HG03342 (cell line): ENCODE measurements around the gene CTDP1.

Source experiments
- ATAC-seq: cut with Tn5 transposase; IDR thresholded peaks from one replicate; pipeline ENCODE4 v1.9.1; 2021; ENCODE audit warnings: mild to moderate bottlenecking, moderate library complexity; ENCODE audit not compliant: unreplicated experiment

The CTDP1 gene, protein sequence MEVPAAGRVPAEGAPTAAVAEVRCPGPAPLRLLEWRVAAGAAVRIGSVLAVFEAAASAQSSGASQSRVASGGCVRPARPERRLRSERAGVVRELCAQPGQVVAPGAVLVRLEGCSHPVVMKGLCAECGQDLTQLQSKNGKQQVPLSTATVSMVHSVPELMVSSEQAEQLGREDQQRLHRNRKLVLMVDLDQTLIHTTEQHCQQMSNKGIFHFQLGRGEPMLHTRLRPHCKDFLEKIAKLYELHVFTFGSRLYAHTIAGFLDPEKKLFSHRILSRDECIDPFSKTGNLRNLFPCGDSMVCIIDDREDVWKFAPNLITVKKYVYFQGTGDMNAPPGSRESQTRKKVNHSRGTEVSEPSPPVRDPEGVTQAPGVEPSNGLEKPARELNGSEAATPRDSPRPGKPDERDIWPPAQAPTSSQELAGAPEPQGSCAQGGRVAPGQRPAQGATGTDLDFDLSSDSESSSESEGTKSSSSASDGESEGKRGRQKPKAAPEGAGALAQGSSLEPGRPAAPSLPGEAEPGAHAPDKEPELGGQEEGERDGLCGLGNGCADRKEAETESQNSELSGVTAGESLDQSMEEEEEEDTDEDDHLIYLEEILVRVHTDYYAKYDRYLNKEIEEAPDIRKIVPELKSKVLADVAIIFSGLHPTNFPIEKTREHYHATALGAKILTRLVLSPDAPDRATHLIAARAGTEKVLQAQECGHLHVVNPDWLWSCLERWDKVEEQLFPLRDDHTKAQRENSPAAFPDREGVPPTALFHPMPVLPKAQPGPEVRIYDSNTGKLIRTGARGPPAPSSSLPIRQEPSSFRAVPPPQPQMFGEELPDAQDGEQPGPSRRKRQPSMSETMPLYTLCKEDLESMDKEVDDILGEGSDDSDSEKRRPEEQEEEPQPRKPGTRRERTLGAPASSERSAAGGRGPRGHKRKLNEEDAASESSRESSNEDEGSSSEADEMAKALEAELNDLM

DNA sequence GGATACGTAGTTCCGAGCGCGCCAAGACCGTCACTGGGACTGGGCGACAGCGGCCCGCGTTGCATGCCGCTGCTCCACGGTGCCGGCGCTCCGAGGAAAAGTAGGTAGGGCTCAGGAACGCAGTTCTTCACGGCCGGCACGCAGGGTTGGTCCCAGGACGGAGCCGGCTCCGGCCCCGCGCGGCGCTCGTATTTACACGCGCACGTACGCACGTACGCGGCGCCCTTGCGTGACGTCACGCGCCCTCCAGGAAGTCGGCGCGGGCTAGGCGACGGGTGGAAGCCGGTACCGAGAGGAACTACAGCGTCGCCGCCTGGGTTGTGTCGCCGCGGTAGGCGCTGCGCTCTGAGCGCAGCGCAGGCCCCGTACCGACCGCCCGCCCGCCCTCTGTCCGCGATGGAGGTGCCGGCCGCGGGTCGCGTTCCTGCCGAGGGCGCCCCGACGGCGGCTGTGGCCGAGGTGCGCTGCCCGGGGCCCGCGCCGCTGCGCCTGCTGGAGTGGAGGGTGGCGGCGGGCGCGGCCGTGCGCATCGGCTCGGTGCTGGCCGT lies at the start of gene CTDP1:
CTDP1 (plus strand) TSS at position 252 of the 548 bp plus-strand sequence; CDS start at position 397, 145 bp downstream.
- peak; percentile 66 for ATAC-seq

DNA sequence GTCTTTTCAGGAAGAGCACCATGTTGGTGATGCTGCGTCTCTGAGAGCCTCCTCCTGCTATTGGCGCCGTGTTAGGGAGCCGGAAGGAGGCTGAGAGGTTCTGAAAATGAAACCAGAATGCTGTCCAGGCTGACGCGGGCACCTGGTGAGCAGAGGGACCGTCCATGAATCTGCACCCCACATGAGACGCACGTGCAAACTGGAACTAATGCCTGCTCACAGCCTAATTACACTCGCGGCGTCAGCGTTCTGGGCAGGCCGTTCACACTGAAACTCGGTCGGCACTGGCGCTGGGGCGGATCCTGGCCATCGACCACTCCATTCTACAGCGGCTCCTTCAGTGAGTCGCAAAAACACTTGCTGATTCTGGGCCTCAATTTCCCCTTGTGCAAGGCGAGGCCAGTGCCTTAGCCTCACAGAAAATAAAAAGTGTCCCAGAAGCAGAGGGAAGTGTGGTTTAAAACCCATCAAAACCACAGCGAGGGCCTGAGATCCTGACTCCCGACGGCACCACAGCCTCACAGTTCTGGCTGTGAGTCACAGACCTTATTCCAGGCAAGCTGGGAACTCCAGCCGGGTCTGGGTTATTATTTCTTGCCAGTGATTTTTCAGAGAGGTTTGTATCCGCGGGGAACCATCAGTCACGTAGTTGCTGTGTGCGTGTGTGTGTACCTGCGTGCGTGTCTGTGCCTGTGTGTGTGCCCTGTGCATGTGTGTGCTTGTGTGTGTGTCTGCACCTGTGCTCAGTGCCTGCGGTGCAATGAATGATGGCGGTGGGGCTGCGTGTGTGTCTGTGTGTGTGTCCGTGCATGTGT lies 49.1 kb upstream of the CTDP1 start:
- no peak for ATAC-seq

DNA sequence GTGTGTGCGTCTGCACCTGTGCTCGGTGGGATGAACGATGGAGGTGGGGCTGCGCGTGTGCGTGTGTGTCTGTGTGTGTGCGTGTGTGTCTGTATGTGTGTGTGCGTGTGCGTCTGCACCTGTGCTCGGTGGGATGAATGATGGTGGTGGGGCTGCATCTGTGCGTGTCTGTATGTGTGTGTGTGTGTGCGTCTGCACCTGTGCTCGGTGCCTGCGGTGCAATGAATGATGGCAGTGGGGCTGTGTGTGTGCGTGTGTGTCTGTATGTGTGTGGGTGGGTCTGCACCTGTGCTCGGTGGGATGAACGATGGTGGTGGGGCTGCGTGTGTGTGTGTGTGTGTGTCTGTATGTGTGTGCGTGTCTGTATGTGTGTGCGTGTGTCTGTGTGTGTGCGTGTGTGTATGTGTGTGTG lies 48.5 kb upstream of the CTDP1 start:
- ATAC-seq: no peak

DNA sequence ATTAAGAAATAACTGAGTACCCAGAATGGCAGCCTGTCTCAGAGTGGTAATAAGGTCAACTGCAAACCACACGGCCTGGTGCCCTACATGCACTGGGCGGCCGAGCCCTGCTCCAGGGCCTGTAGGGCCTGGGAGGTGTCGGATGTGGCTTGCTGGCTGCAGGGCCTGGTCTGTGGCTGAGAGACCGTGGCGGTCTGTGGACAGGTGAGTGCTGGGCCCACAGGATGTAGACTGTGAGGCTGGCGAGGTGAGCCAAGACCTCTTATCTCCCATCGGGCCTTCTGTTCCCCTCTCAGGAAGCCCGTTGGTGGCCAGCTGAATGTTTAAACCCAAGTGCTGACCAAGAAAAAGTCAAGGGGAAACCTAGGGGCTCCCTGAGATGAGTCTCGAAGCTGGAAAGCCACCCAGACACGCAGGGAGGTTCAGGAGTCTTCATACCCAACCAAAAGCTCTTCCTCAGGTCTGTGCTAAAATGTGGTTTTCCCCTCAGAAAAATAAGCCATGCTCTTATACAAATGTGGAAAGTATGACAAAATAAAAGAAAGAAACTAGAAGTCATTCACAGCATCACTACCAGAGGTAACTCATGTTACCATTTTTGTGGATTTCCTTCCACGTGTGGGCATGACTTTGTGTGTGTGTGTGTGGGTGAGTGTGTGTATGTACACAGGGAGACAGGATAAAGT lies 47.7 kb upstream of the CTDP1 start:
- ATAC-seq: no peak

DNA sequence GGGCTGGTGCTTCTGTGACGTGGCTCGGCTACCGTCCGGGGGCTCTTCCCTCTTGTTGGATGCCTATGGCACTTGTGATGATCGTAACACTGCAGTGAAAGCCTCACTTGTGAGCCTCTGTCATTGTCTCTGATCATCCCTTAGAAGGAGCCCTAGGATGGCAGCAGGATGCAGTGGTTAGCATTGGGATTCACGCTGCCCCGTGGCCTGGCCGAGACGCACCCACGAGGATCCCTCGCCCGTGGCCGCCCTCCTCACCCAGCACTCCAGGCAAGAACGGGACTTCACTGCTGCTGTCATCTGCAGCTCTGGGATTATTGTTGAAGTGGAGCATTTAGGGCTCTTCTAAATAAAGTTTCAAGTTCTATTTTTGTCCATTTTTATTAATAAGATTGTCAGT lies 46.8 kb upstream of the CTDP1 start:
- no peak for ATAC-seq

DNA sequence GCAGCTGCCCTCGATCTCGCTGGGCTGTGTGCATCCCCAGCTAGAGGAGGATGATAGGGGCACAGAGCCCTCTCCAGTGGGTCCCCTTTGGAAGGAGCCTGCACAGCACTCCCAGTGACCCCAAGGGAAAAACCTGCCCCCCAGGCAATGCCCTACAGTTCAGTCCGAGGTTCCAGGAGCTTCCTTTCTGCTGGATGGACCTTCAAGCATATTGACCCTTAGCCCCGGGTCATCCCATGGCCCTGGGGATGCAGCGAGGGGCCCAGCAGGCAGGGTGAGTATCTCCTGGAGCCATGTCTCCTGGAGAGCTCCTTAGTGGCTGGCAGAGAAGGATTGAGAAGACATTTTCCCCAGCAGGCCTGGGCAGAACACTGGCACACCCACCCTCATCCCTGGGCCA lies 45.4 kb upstream of the CTDP1 start:
- ATAC-seq: no peak

DNA sequence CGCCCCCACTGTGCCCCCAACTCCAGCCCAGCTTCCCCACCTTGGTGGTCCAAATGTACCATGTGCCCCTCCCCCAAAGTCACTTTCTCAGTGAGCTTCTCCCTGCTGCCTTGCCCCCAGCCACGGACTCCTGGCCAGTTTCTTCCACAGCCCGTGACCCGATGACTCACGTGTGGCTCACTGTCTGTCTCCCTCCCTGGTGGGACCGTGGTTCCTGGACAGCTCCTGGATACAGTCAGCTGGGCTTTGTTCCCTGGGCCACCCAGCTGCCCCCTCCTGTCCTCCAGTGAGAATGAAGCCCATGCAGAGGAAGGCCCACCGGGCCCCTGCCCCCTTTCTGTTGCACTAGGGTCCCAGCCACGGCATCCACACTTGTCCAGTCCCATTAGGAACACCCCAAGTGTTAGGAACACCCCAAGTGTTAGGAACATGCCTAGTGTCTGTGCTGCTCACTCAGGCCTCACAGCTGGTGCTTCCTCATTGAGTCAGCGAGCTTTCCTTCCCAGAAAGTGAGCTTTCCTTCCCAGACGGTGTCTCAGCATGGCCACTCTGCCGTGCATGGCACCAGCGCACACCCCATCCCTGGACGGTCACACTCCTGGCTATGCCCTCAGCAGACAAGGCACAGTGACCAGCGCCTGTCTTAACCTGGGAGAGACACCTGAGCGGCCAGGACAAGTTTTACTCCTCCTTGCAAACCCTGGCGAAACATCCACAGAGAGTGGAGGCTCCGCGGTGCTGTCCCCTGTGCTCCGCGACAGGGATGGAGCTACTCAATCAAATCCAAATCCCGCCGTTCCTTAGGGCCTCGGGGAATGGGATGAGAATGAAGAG lies 44.8 kb upstream of the CTDP1 start:
- ATAC-seq: no peak

DNA sequence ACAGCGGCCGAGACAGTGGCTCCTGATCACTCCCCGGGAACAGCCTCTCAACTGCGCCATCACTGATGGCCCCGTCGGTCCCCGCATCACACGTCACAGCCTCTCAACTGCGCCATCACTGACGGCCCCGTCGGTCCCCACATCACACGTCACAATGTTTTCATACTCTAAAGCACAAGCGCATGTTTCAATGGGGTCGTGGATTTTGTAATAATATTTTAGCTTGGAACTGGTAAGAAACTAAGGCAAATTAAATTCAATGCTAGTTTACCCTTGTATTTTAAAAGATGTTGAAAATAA lies 44.2 kb upstream of the CTDP1 start:
- no peak for ATAC-seq

DNA sequence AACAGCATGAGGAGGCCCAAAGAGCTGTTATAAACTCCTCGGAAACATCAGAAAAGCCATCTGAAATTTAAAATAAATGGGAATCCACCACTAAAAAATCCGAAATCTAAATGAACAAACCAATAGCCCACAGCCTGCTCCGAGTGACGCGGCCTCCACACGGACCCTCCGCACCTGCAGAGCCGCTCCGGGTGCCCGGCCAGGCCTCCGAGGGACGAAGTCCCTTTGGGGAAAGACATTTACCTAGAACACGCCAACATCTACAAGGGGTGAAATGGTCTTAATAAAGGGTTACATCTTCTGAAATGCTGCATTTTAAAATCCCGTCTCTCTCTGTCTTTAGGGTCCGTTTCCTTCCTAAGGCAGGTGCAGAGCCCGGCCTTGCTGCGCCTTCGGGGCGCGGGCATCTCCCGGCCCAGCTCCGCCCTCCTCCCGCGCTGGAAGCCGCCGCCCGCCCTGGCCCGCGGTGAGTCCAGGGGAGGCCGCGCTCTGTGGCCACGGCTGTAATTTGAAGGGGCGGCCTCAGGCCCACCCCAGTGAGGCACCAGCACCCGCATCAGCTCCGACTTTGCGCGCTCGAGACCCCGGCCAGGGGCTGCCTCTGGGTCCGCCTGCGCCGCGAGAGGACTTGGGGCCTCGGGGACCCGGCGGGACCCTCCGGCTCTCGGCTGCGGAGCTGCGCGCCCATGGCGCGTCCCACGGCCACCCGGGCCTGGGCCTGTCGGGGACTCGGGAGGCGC lies 42.3 kb upstream of the CTDP1 start:
- no peak for ATAC-seq

DNA sequence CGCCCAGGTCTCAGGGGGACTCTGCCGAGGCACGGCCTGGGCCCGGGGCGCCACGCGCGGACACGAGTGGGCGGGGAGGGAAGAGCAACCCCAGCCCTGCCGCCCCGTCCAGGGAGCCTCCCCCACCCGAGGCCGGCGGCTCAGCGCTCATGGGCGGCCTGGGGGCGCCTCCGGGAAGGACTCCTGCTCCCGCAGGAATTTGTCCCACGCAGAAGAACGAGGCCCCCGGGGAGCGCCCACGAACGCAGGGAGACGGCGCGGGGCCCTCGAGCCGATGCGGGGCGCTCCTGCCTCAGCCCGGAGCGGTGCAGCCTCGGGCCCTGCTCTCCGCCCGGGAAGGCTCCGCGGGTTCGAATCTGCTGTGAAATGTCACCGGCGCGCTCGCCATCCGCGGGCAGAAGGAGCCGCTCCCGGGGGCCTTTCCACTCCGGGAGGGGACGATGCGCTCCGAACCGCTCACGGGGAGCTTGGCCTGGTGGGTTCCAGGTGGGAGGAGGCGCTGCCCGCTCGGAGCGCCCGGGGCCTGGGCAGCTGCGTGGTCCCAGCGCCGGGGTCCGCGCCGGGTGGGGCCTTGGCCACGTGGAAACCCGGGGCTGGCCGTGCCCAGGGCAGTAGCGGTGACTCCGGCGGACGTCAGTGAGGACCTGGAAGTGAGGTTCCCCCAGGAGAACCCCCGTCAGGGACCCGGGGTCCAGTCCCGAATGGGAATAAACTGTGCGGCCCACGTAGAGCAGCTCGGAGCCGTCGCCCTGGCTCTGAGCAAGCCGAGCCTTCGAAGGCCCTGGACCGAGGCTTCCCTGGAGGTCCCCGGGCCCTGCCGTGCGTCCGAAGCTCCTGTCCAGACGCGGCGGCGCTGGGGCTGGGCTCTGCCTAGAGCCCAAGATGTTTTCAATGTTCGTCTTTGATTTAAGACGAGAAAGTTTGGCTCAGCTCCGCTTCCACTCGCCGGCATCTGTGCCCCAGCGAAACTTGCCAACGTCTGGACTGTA lies 41.4 kb upstream of the CTDP1 start:
- no peak for ATAC-seq

DNA sequence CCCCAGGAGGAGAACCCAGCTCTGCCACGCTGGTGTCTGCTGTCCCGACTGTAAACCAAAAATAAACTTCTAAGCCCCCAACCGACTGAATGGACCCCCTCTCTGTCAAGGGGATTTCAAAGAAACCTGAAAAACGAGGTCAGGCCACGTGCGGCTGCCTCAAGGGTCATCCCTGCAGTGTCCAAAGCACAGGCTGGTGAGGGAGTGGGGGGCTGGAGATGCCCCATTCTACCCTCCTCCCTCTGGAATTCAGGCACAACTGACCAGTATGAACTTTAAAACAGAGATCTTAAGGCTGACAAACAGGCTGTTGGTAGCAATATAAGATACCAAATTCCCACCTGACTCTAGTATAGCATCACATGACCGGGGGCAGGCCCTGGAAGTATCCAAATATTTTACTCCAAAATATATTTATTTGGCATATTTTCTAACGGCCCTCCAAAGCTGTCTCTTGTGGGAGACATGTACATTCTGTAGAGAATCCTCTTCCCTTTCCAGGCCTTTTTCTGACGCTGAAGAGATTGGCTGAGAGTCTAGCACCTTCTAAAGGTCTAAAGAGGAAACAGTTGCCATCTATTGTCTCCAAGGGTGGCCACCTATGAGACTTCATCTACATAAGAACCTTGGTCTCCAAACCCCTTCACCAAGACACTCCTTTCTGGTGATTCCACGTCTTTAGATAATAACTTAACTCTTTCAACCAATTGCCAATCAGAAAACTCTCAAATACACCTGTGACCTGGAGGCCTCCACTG lies 40.4 kb upstream of the CTDP1 start:
- ATAC-seq: no peak

DNA sequence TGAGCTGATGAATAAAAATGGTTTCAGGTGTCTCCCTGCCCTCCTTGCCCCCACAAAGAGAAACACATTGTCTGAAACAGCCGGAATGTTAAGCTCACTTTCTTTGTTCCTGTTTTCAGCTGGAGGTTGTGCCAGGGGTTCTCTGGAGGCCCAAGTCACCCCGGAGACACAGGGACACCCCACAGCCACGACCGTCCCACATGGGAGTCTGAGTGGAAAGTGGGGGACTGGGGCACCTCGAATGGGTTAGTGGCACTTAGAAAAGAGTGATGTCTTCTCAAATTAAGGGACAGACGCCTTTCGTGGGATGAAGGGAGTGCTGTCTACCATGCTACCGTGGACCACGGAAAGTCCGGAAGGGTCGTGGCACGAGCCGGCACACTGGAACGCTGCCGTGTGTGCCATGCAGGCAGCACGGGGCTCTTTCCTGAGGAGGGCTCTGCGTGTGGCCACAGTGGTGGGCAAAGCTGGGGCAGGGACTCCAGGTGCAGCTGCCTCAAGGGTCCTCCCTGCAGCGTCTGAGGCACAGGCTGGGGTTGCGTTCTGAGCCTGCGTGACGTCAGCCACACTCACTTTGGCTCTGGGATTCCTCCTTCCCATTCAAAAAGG lies 39.4 kb upstream of the CTDP1 start:
- no peak for ATAC-seq

DNA sequence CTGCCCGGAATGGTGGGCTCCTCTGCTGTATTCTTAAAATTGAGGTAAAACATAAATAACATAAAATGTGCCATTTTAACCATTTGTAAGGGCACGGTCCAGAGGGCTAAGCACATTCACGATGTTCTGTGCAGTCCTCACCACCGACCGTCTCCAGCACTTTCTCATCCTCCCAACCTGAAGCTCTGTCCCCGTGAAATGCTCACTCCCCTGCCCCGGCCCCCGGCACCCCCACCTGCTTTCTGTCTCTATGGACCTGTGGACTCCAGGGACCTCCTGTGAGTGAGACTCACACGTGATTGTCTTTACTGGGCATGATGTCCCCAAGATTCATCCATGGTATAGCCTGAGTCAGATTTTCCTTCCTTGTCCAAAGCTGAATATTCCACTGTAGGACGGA lies 38.7 kb upstream of the CTDP1 start:
- no peak for ATAC-seq

DNA sequence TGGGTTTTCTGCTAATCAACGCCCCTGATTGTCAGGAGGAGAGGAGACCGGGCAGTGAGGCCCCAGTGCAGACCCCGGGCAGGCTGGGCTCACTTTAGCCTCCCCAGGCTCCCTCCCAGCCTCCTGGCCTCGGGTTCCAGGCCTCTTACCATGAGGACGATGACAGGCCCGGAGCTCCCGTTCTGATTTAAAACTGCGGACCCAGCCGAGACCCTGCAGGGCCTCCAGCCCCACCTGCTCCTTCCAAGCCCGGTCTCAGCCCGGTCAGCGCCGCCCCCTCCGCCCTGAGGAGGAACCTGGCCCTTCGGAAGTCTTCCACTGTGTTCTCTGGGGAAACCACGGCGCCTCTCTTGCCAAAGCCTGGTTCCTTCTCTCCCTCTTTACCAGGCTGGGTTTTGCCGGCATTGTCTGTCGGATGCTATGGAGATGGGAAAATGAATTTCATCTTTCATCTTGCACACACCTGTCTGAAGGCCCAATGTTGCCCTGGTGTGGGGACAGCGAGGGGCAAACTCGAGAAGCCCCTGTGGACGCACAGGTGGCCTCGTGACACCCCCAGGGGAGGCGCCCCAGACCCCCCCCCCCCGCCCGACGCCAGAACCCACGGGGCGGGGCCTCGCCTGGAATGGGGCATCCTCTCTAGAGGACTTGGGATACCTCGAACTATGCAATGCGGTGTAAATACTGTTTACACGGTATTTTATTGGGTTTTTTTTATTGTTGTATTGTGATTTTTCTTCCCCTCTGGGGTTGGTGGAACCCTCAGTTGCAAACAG lies 37.7 kb upstream of the CTDP1 start:
- ATAC-seq: no peak

DNA sequence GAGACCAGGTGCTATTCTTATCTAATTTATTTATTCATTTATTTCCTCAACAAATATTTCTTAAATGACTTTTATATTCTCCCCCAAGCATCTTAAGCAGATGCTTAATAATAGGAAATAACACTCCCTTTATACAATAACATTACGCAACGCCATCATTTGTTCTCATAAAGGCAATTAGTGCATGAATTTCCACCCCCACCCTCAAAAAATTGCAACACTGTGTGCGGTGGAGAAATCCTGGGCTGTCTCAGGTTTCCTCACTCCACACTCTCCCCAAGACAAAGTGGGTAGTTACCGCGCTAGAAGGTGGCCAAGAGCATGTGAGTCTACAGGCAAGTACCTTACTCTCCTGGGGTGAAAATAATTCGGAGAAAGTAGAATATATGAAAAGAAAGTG lies 37.0 kb upstream of the CTDP1 start:
- no peak for ATAC-seq
